Spleen (tissue), 11 donors: ENCODE data around the gene HOGA1. TPM values are rescaled to one million over a fixed set of nuclear protein-coding genes. Genes with fewer than 3 reads are reported as not detected.

Experiments
- DNase-seq: peaks from one replicate; pipeline ENCODE4 v3.0.0-alpha.2; 2020
- H3K27ac ChIP-seq, 8 donors: fragments of 200-600 bp; sonication (generic) in 7 of 8; 1 replicate in 4 of 8; 2 replicates in 4 of 8; pipeline versions ENCODE4 v1.5.0 to v1.8.0; 2016 to 2021; ENCODE audit warnings: inconsistent platforms in 4 of 8, mild to moderate bottlenecking in 4 of 8, moderate library complexity in 1 of 8
- H3K27me3 ChIP-seq, 7 donors: fragments of 200-600 bp; sonication (generic) in 6 of 7; replicated peaks in 1 of 7; 1 replicate in 4 of 7; 2 replicates in 3 of 7; pipeline versions ENCODE4 v1.5.0 to v1.8.0; 2016 to 2021; ENCODE audit warnings: inconsistent platforms in 3 of 7, mild to moderate bottlenecking in 1 of 7
- H3K36me3 ChIP-seq, 6 donors: fragments of 200-600 bp; sonication (generic) in 5 of 6; 1 replicate in 4 of 6; 2 replicates in 2 of 6; pipeline versions ENCODE4 v1.5.0 to v1.8.0; 2016 to 2021; ENCODE audit warnings: inconsistent platforms in 2 of 6
- H3K4me1 ChIP-seq, 6 donors: fragments of 200-600 bp; sonication (generic) in 5 of 6; 1 replicate in 3 of 6; 2 replicates in 3 of 6; pipeline versions ENCODE4 v1.5.0 to v1.8.0; 2016 to 2021; ENCODE audit warnings: inconsistent platforms in 3 of 6
- H3K4me3 ChIP-seq, 8 donors: fragments of 200-600 bp; sonication (generic) in 7 of 8; 1 replicate in 4 of 8; 2 replicates in 4 of 8; pipeline versions ENCODE4 v1.5.0 to v1.8.0; 2016 to 2021; ENCODE audit warnings: inconsistent platforms in 4 of 8, mild to moderate bottlenecking in 4 of 8, moderate library complexity in 2 of 8
- H3K9me3 ChIP-seq, 8 donors: fragments of 200-600 bp; sonication (generic) in 7 of 8; 1 replicate in 4 of 8; 2 replicates in 4 of 8; pipeline versions ENCODE4 v1.5.0 to v1.8.0; 2016 to 2021; ENCODE audit warnings: inconsistent platforms in 4 of 8
- CTCF ChIP-seq, 11 experiments: fragments of 200-600 bp in 7 of 11; fragments of 450-650 bp in 4 of 11; sonication (generic) in 4 of 11; IDR thresholded peaks in 8 of 11; conservative IDR thresholded peaks in 3 of 11; 1 replicate in 7 of 11; 2 replicates in 4 of 11; pipeline versions ENCODE4 v1.4.0 to v1.8.0; 2016 to 2021; ENCODE audit warnings: antibody characterized with exemption in 11 of 11, inconsistent platforms in 4 of 11, mild to moderate bottlenecking in 1 of 11
- POLR2A ChIP-seq, 3 donors: fragments of 450-650 bp; IDR thresholded peaks; one replicate each; pipeline ENCODE4 v1.5.1; 2017; ENCODE audit warnings: antibody characterized with exemption in 3 of 3, mild to moderate bottlenecking in 1 of 3
- POLR2AphosphoS5 ChIP-seq, 3 donors: sonication (generic); formaldehyde crosslinking; IDR thresholded peaks; one replicate each; pipeline ENCODE4 v1.5.1; 2017; ENCODE audit warnings: antibody characterized with exemption in 3 of 3
- WGBS, 5 donors: extraction: QIAGEN DNeasy Blood & Tissue Kit in 3 of 5; methylation state at CpG; one replicate each; pipeline versions ENCODE4 v1.1.5 to v1.1.7; 2013 to 2018; 5-methylcytosine and 5-hydroxymethylcytosine counted together
- intact Hi-C: fragments of 100-400 bp; cut with DNase I; formaldehyde crosslinking; loops from one replicate; pipeline ENCODE4 v1.15.0; 2023; ENCODE audit warnings: low total_unique reads
- polyA plus RNA-seq, 3 donors: library from polyadenylated mRNA; stranded (reverse); fragments of 200-250 nt; gene quantifications; one replicate each; pipeline ENCODE4 v1.2.1, GENCODE V29; 2013
- total RNA-seq, 7 donors: library from RNA; depleted of rRNA in 3 of 7; stranded (reverse); fragments of >200 nt in 3 of 7; fragmentation: NEBNext Ultra II Directional in 4 of 7; extraction: Animal tissue kit (Norgen Biotek cat#: 25700) in 4 of 7; gene quantifications; one replicate each; pipeline versions ENCODE4 v1.1.0 to v1.2.1, GENCODE V29; 2016 to 2021
- donor health status: healthy with polysubstance abuse.
- donor health status: DM: no; HTN: no; CAD: no; lungs with moderate emphysema.
- donor health status: DM: no; HTN: no; CAD: no.
- donor health status: Bipolar disorder and iron deficiency.
- donor health status: healthy.
- donor health status: DM: no; HTN: no; CAD: no.
- donor health status: DM: yes; HTN: yes; CAD: no.

The HOGA1 gene
- total and polyA plus RNA-seq, 10 donors: 0.11 to 0.42 (median 0.19) TPM; not detected in 5

DNA sequence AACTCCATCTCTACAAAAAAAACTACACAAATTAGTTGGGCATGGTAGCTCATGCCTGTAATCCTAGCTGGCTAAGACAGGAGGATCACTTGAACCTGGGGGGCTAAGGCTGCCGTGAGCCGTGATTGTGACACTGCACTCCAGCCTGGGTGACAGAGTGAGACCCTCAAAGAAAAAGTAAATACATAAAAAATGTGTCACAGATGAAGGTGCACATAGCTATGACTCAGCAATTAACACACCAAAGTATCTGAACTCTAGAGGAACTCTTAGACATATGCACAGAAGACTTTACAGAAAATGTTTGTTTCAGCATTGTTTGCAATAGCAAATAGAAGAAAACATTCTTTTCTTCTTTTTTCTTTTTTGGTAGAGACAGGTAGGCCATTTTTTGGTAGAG lies 13.6 kb downstream of the HOGA1 start:
- H3K4me3 ChIP-seq: no peak overlapping the region
- TF ChIP-seq POLR2A (IDR thresholded peaks at IDR 0.05) (no peak), POLR2AphosphoS5 (IDR thresholded peaks at IDR 0.05) (no peak), CTCF (IDR thresholded peaks at IDR 0.05 in 8 of 11, conservative IDR thresholded peaks at IDR 0.05 in 3 of 11) (no peak)
- H3K9me3 ChIP-seq: no peaks in the 10 kb centered on the region
- no peak for DNase-seq
- intact Hi-C loops: no loop called here
- no peaks in the 10 kb centered on the region for H3K27me3 ChIP-seq
- H3K4me1 ChIP-seq: peaks cover 0 to 11% (median 0%) of the 10 kb centered on the region in 6 donors
- H3K36me3 ChIP-seq: no peaks in the 10 kb centered on the region
- WGBS, 5 donors: 78 to 97% (median 83%) methylated on average over 2 of the region's 2 CpGs
- H3K27ac ChIP-seq: no peak overlapping the region

- intact Hi-C loops: no loop called here
- peaks cover 0 to 11% (median 0%) of the 10 kb centered on the region in 6 donors for H3K4me1 ChIP-seq
- no peaks in the 10 kb centered on the region for H3K27me3 ChIP-seq
- no peak overlapping the region for H3K4me3 ChIP-seq
- DNase-seq: no peak
- H3K36me3 ChIP-seq: no peaks in the 10 kb centered on the region
- 79 to 92% (median 83%) methylated on average over 16 to 19 of the region's 19 CpGs for WGBS, 5 donors
- no peaks in the 10 kb centered on the region for H3K9me3 ChIP-seq
- no peak for TF ChIP-seq CTCF (IDR thresholded peaks at IDR 0.05 in 8 of 11, conservative IDR thresholded peaks at IDR 0.05 in 3 of 11)
- no peak for TF ChIP-seq POLR2A (IDR thresholded peaks at IDR 0.05)
- TF ChIP-seq POLR2AphosphoS5 (IDR thresholded peaks at IDR 0.05): no peak
- H3K27ac ChIP-seq: no peak overlapping the region
Measured at GRCh38 chr10:97598407-97599271, 14.4 kb downstream of the HOGA1 start.

GRCh38 chr10:97599272-97599619 lies 15.1 kb downstream of the HOGA1 start:
- intact Hi-C loops: no loop called here
- Histone ChIP-seq H3K27me3 (no peaks in the 10 kb centered on the region), H3K9me3 (no peaks in the 10 kb centered on the region), H3K27ac (no peak overlapping the region), H3K4me1 (peaks cover 0 to 11% (median 0%) of the 10 kb centered on the region in 6 donors), H3K36me3 (no peaks in the 10 kb centered on the region), H3K4me3 (no peak overlapping the region)
- WGBS, 5 donors: 85 to 95% (median 90%) methylated on average over 6 of the region's 6 CpGs
- TF ChIP-seq POLR2A (IDR thresholded peaks at IDR 0.05): no peak
- no peak for TF ChIP-seq CTCF (IDR thresholded peaks at IDR 0.05 in 8 of 11, conservative IDR thresholded peaks at IDR 0.05 in 3 of 11)
- DNase-seq: no peak

GRCh38 chr10:97600616-97601015 lies 16.4 kb downstream of the HOGA1 start:
- H3K27ac ChIP-seq: no peak overlapping the region
- peaks cover 0 to 11% (median 0%) of the 10 kb centered on the region in 6 donors for H3K4me1 ChIP-seq
- no peaks in the 10 kb centered on the region for H3K9me3 ChIP-seq
- TF ChIP-seq CTCF (IDR thresholded peaks at IDR 0.05 in 8 of 11, conservative IDR thresholded peaks at IDR 0.05 in 3 of 11) (no peak), POLR2AphosphoS5 (IDR thresholded peaks at IDR 0.05) (no peak), POLR2A (IDR thresholded peaks at IDR 0.05) (no peak)
- H3K27me3 ChIP-seq: no peaks in the 10 kb centered on the region
- H3K4me3 ChIP-seq: no peak overlapping the region
- intact Hi-C loops: no loop called here
- WGBS, 5 donors: 81 to 100% (median 94%) methylated on average over 1 of the region's 1 CpG
- no peak for DNase-seq
- H3K36me3 ChIP-seq: no peaks in the 10 kb centered on the region
